ENCODE measurements around the gene IFNA10.
"Not testable (repeated sequence)": the region's sequence is repeated elsewhere in the genome, so short reads cannot be mapped to it uniquely, and the experiment has no call there.

Gene IFNA10

GRCh38 chr9:21194867-21195776, 11.8 kb downstream of the IFNA10 start:
- DNase-seq (ENCODE audit: low read depth in 2 of 2), result peak in 1 of 2 donors; percentile 15

DNA sequence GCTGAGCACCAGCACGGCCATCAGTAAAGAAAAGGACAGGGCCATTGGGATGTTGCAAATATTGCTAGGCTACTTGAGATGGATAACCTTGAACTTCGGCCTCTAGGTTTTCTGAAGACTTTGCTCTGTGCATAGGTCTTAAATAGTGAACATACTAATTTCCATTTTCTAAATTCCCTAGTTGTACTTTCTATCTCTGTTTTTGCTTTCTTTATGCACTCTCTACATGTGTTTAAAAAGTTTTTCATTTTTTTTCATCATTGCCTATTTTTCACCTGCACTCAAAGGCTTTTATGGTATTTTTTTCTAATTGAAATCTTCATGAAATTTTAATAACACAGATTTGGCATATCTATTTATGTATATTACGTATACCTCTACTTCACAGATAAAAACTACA, 19.5 kb downstream of the IFNA10 start, which contains the start of gene IFNA4:
Gene IFNA4 (minus strand): TSS at position 101 of the 400 bp plus-strand sequence. CDS start 56 bp downstream, at position 45.
- not testable (repeated sequence) for DNase-seq (ENCODE audit: low read depth in 2 of 2)

DNA sequence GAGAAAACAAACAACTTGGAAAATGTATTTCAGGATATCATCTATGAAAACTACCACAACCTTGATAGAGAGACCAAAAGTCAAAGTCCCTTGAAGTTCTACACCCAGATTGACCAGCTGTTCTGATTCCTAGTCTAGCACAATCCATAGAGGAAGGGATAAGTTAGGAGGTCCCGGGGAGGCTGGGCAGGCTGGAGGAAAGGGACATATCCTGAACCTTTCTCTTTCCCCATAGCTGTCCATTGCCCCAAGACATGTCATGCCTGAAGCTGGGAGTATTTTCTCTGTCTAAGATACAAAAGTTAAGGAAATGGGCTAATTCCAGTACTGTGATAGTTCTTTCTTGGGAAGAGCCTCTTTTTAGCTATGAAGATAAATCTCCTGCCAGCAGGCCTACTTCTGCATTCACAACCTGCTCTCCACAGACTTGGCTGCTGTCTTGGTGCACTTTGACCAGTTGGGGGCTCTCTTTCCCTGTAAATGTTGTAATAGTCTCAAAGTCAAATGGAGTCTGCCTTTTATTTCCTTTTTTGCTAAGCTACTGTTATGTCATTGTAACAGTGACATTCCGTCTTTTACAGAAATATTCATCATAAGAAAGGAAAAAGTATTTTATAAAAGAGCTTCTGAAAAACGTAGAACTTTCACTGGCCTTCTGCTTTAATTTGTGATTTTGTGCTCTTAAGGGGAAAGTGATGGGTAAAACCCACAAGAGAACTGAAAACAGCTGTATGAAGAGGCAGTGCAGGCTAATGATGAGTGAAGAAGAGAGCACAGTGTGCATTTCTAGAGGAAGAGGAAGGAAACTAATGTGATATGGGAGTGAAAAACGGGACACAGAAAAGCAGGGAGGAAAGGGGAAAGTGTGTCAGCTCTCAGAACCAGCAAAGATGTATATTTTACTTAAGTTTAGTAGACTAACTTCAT, 23.9 kb downstream of the IFNA10 start:
- DNase-seq (ENCODE audit: low read depth in 2 of 2), result not testable (repeated sequence)

GRCh38 chr9:21174671-21175070, 32.3 kb downstream of the IFNA10 start:
- DNase-seq (ENCODE audit: low read depth in 2 of 2), result no peak

DNA sequence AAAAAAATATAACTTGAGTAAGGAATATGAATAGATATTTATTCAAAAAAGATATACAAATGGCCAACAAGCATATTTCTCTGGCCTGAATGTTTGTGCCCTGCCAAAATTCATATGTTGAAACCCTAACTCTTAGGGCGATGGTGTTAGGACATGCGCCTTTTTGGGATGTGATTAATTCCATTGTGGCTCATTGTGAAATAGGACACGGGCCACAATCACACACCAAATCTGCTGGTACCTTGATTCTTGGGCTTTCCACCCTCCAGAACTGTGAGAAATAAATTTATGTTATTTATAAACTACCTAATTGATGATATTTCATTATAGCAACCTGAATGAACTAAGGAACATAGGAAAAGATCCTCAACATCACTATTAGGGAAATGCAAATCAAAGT, 34.8 kb downstream of the IFNA10 start:
- no peak for DNase-seq (ENCODE audit: low read depth in 2 of 2)

DNA sequence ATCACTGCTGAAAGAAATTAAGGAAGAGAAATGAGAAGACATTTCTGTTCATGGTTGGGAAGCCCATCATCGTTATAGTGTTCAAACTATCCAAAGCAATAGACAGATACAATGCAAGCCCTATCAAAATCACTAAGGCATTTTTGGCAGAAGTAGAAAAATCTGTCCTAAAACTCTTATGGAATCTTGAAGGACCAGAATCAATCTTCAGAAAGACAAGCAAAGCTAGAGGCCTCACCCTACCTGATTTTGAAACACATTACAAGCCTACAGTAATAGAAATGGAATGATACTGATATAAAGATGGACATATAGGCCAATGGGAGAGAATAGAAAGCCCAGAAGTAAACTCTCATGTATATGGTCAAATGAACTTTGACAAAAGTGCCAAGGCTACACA, 35.6 kb downstream of the IFNA10 start:
- no peak for DNase-seq (ENCODE audit: low read depth in 2 of 2)

DNA sequence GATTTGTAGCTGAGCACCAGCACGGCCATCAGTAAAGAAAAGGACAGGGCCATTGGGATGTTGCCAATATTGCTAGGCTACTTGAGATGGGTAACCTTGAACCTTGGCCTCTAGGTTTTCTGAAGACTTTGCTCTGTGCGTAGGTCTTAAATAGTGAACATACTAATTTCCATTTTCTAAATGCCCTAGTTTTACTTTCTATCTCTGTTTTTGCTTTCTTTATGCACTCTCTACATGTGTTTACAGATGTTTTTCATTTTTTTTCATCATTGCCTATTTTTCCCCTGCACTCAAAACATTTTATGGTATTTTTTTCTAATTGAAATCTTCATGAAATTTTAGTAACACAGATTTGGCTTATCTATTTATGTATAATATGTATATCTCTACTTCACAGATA, 40.4 kb downstream of the IFNA10 start, which contains the start of gene IFNA21:
Gene IFNA21 (minus strand): TSS at position 101 of the 400 bp plus-strand sequence. CDS start 48 bp downstream, at position 53.
- DNase-seq (ENCODE audit: low read depth in 2 of 2), result not testable (repeated sequence)

DNA sequence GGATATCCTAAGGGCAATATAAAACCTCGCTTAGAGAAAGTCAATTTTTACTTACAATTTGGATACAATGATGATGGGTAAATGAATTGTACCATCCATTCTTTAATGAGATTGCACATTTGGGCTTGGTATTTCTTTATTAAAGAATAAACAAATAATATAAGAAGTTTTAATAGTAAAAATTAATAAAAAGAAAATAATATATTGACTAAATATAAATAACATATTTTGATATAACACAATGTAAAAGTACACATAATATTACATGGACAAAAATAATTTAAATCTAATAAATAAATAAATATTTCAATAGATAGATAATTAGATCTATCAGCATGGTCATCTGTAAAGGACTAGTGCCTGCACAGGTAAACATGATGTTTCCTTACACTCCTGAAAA, 41.4 kb downstream of the IFNA10 start:
- DNase-seq (ENCODE audit: low read depth in 2 of 2), result no peak

- DNase-seq (ENCODE audit: low read depth in 2 of 2), result no peak
These were observed 46.8 kb downstream of the IFNA10 start for GRCh38 chr9:21160178-21160577.

Data from stimulated activated CD4-positive, alpha-beta T cell treated with anti-CD3 and anti-CD28 coated beads, Interleukin-4, amount 100 ng/mL, for 48 hours (primary cell).